HG03354 (cell line): ENCODE data around the gene NPFF.
A peak's percentile ranks its signal among the peaks of the same experiment; 100 is the strongest.

ENCODE experiments used
- ATAC-seq: cut with Tn5 transposase; IDR thresholded peaks from one replicate; pipeline ENCODE4 v1.9.1; 2021; ENCODE audit warnings: mild to moderate bottlenecking; ENCODE audit not compliant: unreplicated experiment, poor library complexity, severe bottlenecking

NPFF gene

DNA sequence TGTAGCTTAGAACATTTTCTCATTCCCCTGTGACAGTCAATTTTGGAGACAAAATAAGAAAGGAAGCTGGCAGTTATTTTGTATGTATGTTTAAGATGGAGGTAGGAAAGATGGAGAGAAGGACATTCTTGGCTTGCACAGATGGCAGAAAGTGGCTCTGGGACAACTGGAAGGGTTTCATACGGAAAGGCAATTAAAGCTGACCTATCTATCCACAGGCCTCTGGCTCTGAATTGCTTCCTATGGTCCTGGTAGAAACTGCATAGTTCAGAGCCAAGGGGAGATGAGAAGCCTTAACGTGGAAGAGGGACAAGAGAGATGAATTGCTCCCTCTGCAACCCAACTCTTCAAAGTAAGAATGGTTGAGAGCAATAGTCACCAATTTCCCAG, 8.0 kb upstream of the NPFF start:
- ATAC-seq, result no peak

GRCh38 chr12:53514628-53515290, 7.5 kb upstream of the NPFF start:
- ATAC-seq, result no peak

DNA sequence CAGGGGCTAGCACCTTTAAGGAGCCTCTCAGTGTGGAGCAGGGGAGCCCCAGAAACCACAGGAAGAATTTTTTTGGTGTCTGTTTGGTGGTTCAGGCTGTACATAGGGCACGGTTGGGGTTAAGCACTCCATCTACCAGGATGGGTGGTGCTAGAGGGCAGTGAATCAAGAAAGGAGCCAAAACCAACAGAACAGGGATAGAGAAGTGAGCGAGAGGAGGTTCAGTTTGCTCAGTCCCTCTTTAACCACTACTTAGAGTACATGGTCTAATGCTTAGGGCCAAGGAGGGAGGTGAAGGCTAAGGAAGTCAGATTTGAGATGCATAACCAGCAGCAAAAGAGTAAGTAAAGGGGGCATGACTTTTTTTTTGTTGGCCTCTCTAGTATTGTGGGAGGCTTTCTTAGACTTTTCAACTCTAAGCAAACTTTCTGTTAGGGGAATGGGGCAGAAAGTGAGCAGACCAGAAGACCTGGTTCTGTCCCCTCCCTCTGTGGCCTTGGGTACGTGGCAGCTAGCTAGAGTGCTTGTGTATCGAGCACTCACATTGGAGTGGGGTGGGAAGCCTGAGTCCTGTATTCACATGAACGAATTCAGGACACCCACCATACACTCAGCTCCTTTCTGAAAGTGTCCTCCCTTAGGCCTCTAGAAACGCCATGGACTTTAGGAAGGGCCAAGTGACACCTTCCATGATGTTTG, 6.6 kb upstream of the NPFF start:
- ATAC-seq, result no peak

DNA sequence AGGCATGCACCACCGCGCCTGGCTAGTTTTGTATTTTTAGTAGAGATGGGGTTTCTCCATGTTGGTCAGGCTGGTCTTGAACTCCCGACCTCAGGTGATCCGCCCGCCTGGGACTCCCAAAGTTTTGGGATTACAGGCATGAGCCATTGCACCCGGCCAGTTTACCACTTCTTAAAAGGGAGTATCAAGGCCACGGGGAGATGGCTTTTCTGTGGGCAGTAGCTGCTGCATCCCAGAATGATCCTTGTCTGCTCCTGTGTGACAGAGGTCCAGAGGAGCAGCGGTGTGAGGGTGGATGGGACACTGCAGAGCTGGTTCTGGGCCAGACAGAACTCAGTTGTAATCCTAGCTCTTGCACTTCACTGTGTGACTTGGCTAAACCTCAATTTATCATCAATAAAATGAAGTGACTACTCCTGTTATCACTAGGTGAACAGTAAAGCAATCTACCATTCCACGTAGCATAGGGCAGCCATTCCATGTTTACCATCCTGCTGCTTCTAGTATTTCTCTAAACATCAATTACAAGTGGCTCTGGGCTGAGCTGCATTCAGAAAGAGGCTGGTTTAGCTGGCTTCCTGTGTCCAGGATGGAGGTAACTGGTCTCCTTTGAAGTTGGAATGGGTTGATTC, 3.0 kb upstream of the NPFF start:
- no peak for ATAC-seq

- peak; percentile 93 for ATAC-seq
Observed at GRCh38 chr12:53508534-53509170, 1.4 kb upstream of the NPFF start.

DNA sequence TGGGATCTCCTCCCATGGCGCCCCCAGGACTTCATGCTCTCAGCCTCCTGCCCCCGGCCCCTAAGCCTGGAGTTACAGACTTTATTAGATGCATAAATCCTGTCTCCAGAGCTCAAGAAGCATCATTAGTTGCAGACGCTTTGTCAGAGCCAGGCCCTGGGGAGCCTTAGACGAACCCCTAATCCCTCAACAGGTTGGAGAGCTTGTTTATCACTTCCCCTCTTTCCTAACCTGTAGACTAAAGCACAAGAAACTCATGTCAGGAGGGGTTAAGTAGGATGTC, 260 bp upstream of the NPFF start:
- no peak for ATAC-seq

GRCh38 chr12:53506450-53506785, 866 bp downstream of the NPFF start:
- ATAC-seq, result no peak

DNA sequence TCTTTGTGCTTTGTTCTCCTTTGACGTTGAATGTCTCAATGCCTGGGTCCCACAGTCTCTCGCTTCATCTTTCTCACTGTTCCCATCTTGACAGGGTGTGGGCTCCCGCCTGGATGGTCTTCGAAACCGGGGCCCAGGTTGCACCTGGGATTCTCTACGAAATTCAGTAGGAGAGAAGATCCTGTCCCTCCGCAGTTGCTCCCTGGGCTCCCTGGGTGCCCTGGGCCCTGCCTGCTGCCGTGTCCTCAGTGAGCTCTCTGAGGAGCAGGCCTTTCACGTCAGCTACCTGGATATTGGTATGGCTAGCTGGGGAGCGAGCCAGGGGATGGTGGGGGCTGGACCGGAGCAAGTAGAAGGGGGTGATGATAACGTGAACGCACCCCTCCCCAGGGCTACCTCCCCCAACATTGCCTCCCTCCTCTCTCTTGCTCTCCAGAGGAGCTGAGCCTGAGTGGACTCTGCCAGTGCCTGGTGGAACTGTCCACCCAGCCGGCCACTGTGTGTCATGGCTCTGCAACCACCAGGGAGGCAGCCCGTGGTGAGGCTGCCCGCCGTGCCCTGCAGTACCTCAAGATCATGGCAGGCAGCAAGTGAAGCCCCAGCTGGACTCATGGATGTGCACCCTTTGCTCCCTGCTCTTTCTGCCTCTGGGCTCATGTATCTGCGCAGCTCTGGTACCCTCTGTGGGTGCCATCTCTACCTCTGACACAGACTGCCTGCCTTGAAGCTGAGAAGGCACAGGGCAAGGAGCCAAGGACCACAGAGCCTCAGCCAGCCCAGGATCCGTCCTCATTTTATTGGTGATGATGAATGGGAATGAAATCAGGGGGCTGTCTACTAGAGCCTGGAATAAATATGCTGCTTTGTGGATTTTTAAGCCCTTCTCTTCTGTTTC, 1.5 kb downstream of the NPFF start:
- no peak for ATAC-seq

DNA sequence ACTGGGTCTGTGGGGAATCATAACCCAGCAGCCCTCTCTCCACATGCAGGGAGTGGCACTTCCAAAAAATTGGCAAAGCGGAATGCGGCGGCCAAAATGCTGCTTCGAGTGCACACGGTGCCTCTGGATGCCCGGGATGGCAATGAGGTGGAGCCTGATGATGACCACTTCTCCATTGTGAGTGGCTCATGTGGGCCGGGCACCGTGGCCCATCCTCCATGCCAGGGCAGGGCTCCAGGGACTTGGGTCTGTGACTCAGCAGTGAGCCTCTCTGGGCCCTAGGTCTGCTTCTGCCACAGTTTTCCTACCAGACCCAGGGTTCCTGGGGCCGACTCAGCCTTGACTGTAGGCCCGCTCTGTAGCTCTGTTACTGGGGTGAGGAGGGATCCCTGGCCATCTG, 2.2 kb downstream of the NPFF start:
- no peak for ATAC-seq

GRCh38 chr12:53504004-53504920, 3.0 kb downstream of the NPFF start:
- ATAC-seq, result no peak

DNA sequence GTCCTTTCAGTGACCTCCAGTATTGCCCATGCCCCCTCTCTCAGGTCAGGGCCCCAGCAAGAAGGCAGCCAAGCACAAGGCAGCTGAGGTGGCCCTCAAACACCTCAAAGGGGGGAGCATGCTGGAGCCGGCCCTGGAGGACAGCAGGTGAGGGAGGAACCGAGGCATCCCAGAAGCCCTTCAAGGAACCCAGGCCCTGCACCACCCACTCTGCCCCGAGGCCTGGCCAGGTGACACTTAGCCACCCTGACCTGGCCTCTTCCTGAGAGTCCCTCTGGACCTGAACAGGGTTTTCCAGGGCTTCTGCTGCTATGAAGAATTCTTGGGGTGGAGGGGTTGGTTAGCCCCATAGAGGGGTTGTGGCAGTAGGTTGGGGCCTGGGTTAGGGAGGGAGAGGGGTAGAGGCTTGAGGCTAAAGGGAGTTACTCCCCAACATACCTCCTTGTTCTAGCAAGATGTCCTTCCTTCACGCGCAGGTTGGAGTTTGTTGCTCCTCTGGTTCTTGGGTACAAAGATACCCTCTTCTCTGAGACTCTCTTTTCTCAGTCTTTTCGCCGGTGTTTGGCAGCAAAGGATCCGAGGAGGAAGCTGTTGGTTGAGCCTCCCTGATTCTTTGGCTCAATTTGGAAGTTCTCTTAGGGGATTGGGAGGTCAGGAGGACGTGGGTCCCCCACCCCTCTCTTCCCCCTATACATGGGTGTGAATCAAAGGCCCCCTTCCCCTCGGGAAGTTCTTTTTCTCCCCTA, 4.1 kb downstream of the NPFF start:
- no peak for ATAC-seq

GRCh38 chr12:53502331-53502730, 5.0 kb downstream of the NPFF start:
- no peak for ATAC-seq

- ATAC-seq, result no peak
Observed at GRCh38 chr12:53501615-53502181, 5.6 kb downstream of the NPFF start.

GRCh38 chr12:53500776-53501614, 6.3 kb downstream of the NPFF start, which contains the start of gene TARBP2:
TARBP2 (plus strand) TSS chr12:53501283; CDS start chr12:53501409, 126 bp downstream.
- peak; percentile 85 for ATAC-seq

- ATAC-seq, result no peak
Observed at GRCh38 chr12:53500142-53500775, 7.0 kb downstream of the NPFF start.

DNA sequence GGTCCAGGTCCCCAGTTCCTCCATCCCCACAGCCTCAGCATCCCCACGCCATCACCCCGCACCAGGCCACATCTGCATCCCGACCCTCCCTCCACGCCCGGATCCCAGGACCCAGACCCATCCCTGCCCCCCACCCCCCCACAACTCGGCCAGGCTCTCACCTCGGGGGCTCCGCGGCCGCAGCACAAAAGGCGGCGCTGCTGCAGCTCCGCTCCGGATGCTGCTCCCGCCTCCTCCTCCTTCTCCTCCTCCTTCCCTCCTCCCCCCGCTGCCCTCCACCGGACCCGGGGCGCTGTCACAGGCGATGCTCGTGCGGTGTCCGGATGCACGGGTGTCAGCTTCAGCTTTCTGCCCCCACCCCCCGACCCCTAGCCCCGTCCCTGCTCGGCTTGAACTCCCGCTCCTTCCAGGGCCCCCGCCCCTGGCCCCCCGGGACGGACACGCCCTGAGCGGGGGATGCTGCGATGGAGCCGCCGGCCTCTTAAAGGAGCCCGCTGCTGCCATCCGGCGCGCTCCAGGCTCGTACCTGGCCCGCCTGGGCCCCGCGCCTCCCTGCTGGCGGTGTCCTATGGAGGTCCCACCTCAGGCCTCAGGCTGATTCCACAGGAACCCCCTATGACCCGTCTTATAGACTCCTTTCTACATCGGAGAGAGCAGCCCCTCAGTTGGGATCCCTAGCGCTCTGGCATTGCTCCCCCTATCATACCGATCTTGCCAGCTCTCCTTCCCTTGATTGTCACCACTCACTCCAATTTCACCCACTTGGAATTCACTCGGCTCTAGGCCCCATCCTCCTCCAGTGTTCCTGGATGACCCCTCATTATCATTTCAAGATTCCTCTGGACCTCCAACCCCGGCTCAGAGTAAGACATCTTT, 7.8 kb downstream of the NPFF start, which contains the start of gene MAP3K12:
MAP3K12 (minus strand) TSS at position 193 of the 876 bp plus-strand sequence. CDS start 12,067 bp downstream, outside the sequence.
- ATAC-seq, result no peak
